HepG2 (cell line): ENCODE measurements around the gene TTC28. TPM values are rescaled to one million over a fixed set of nuclear protein-coding genes. Genes with fewer than 3 reads are reported as not detected.

Source experiments
- ATAC-seq: fragments of 200-7000 bp; cut with Tn5 transposase; 3 replicates; pipeline ENCODE4 v1.9.1; 2020; ENCODE audit warnings: mild to moderate bottlenecking, moderate library complexity
- BruUV-seq: library from RNA; stranded (reverse); fragments of 400-500 nt; replicated peaks from 2 replicates; lab custom pipeline; 2021; lab: Mats Ljungman, UMichigan
- CTCF ChIA-PET: fragments of 300-600 bp; formaldehyde crosslinking; extraction: SDS; loops from one replicate; lab custom pipeline; 2021; ENCODE audit warnings: low total read pairs, inconsistent platforms, low intra/inter-chr PET ratio; lab: Yijun Ruan, JAX
- POLR2A ChIA-PET: fragments of 350-600 bp; sonication (Branson Sonifier 250); formaldehyde crosslinking; loops from one replicate; lab custom pipeline; 2020; ENCODE audit warnings: antibody characterized with exemption, inconsistent platforms; lab: Yijun Ruan, JAX
- DNase-seq: peaks from one replicate; pipeline ENCODE4 v3.0.0-alpha.2; 2015; ENCODE audit warnings: low spot score
- FAIRE-seq: peaks from 3 replicates; lab custom pipeline; 2011; peaks lifted over from hg19 to GRCh38; lab: Jason Lieb, UNC
- H2AFZ ChIP-seq: one replicate; pipeline ENCODE4 v1.6.1; 2011; ENCODE audit warnings: low read length, inconsistent platforms
- H3K27ac ChIP-seq: fragments of 300-600 bp; 3 replicates; pipeline ENCODE4 v1.8.0; 2011; ENCODE audit warnings: mixed run types, mild to moderate bottlenecking, mixed read lengths, low read length, inconsistent platforms; ENCODE audit not compliant: insufficient read depth; ENCODE audit errors: extremely low read length
- H3K27me3 ChIP-seq, 2 experiments: fragments of 200-600 bp in 1 of 2; 2 replicates in 1 of 2; 3 replicates in 1 of 2; pipeline versions ENCODE4 v1.6.0 to v1.8.0; 2011; ENCODE audit warnings: low read length in 2 of 2, mild to moderate bottlenecking in 2 of 2, moderate library complexity in 2 of 2, inconsistent platforms in 1 of 2; ENCODE audit not compliant: insufficient read depth in 2 of 2, control insufficient read depth in 1 of 2
- H3K36me3 ChIP-seq, 2 experiments: fragments of 200-600 bp in 1 of 2; replicated peaks in 1 of 2; 2 replicates in 1 of 2; 3 replicates in 1 of 2; pipeline versions ENCODE4 v1.5.1 to v1.8.0; 2011; ENCODE audit warnings: low read length in 2 of 2, inconsistent platforms in 1 of 2; ENCODE audit not compliant: insufficient read depth in 2 of 2, control insufficient read depth in 1 of 2
- H3K4me1 ChIP-seq: 2 replicates; pipeline ENCODE4 v1.5.1; 2012; ENCODE audit warnings: low read length, inconsistent platforms; ENCODE audit not compliant: insufficient read depth
- H3K4me2 ChIP-seq: 2 replicates; pipeline ENCODE4 v1.6.0; 2011; ENCODE audit warnings: low read depth, low read length, inconsistent platforms
- H3K4me3 ChIP-seq, 3 experiments: fragments of 200-600 bp in 1 of 3; sonication (generic), shearing (Covaris generic) in 1 of 3; replicated peaks in 1 of 3; 2 replicates each; pipeline ENCODE4 v1.5.1; 2011 to 2016; ENCODE audit warnings: low read length in 3 of 3, inconsistent platforms in 2 of 3, low read depth in 2 of 3, mild to moderate bottlenecking in 2 of 3, control low read depth in 1 of 3, mixed read lengths in 1 of 3; ENCODE audit not compliant: insufficient read depth in 1 of 3
- H3K79me2 ChIP-seq: one replicate; pipeline ENCODE4 v1.6.1; 2011; ENCODE audit warnings: low read length, inconsistent platforms; ENCODE audit not compliant: insufficient read depth
- H3K9ac ChIP-seq: 2 replicates; pipeline ENCODE4 v1.6.0; 2011; ENCODE audit warnings: mild to moderate bottlenecking, low read depth, low read length, inconsistent platforms; ENCODE audit not compliant: insufficient read depth
- H3K9me3 ChIP-seq: 2 replicates; pipeline ENCODE4 v1.5.1; 2012; ENCODE audit warnings: mild to moderate bottlenecking, low read length
- H4K20me1 ChIP-seq: 2 replicates; pipeline ENCODE4 v1.6.0; 2011; ENCODE audit warnings: inconsistent platforms, mild to moderate bottlenecking, low read length, moderate library complexity; ENCODE audit not compliant: insufficient read depth
- CHCHD3 ChIP-seq: sonication (generic); formaldehyde crosslinking; IDR thresholded peaks from 2 replicates; pipeline ENCODE4 v1.8.0; 2022; ENCODE audit warnings: mild to moderate bottlenecking, missing genetic modification reagents, moderate library complexity
- DNMT1 ChIP-seq: sonication (generic); formaldehyde crosslinking; IDR thresholded peaks from 2 replicates; pipeline ENCODE4 v1.5.1; 2020; ENCODE audit warnings: mild to moderate bottlenecking, missing genetic modification reagents
- GTF3A ChIP-seq: sonication (generic); formaldehyde crosslinking; conservative IDR thresholded peaks from 2 replicates; pipeline ENCODE4 v1.4.0; 2020; ENCODE audit warnings: mild to moderate bottlenecking, missing genetic modification reagents
- HOXA5 ChIP-seq: sonication (generic); formaldehyde crosslinking; IDR thresholded peaks from 2 replicates; pipeline ENCODE4 v1.4.0; 2020; ENCODE audit warnings: missing genetic modification reagents
- ISL2 ChIP-seq: sonication (generic); formaldehyde crosslinking; IDR thresholded peaks from 2 replicates; pipeline ENCODE4 v1.5.0; 2020; ENCODE audit warnings: missing genetic modification reagents
- KLF11 ChIP-seq: IDR thresholded peaks from 2 replicates; pipeline ENCODE4 v1.6.1; 2016; ENCODE audit warnings: missing compliant biosample characterization
- NCOA2 ChIP-seq: sonication (generic); formaldehyde crosslinking; IDR thresholded peaks from 2 replicates; pipeline ENCODE4 v1.8.0; 2022; ENCODE audit warnings: inconsistent platforms
- NRL ChIP-seq: sonication (generic); formaldehyde crosslinking; IDR thresholded peaks from 2 replicates; pipeline ENCODE4 v1.5.0; 2020; ENCODE audit warnings: missing genetic modification reagents, mild to moderate bottlenecking, moderate library complexity, borderline replicate concordance
- SAP130 ChIP-seq: IDR thresholded peaks from 2 replicates; pipeline ENCODE4 v1.6.1; 2016; ENCODE audit warnings: low read depth
- SMARCC2 ChIP-seq: fragments of 450-650 bp; IDR thresholded peaks from 2 replicates; pipeline ENCODE4 v1.6.1; 2017; ENCODE audit warnings: antibody characterized with exemption, mild to moderate bottlenecking
- SOX5 ChIP-seq: IDR thresholded peaks from 2 replicates; pipeline ENCODE4 v1.6.1; 2016; ENCODE audit warnings: borderline replicate concordance
- TEAD3 ChIP-seq: optimal IDR thresholded peaks from 2 replicates; pipeline ENCODE3; 2016; ENCODE audit warnings: borderline replicate concordance
- ZBTB21 ChIP-seq: sonication (generic); formaldehyde crosslinking; IDR thresholded peaks from 2 replicates; pipeline ENCODE4 v1.4.0; 2020; ENCODE audit warnings: missing genetic modification reagents
- ZFP36L2 ChIP-seq: sonication (generic); formaldehyde crosslinking; IDR thresholded peaks from 2 replicates; pipeline ENCODE4 v1.4.0; 2020; ENCODE audit warnings: missing genetic modification reagents
- ZKSCAN8 ChIP-seq: IDR thresholded peaks from 2 replicates; pipeline ENCODE4 v1.6.1; 2016; ENCODE audit warnings: borderline replicate concordance, missing genetic modification reagents, missing compliant biosample characterization
- ZMAT3 ChIP-seq: sonication (generic); formaldehyde crosslinking; conservative IDR thresholded peaks from 2 replicates; pipeline ENCODE4 v1.7.0; 2021; ENCODE audit warnings: missing genetic modification reagents
- ZMYM2 ChIP-seq: sonication (generic); formaldehyde crosslinking; IDR thresholded peaks from 2 replicates; pipeline ENCODE4 v1.8.0; 2022; ENCODE audit warnings: mild to moderate bottlenecking, missing genetic modification reagents
- ZNF7 ChIP-seq: IDR thresholded peaks from 2 replicates; pipeline ENCODE4 v1.6.1; 2016; ENCODE audit warnings: missing biosample characterization, missing genetic modification reagents
- ZNF703 ChIP-seq: sonication (generic); formaldehyde crosslinking; IDR thresholded peaks from 2 replicates; pipeline ENCODE4 v1.5.1; 2020; ENCODE audit warnings: missing genetic modification reagents, mild to moderate bottlenecking, moderate library complexity, borderline replicate concordance
- WGBS: methylation state at CpG from one replicate; pipeline ENCODE4 v1.1.6; 2017; ENCODE audit warnings: low lambda C conversion rate; 5-methylcytosine and 5-hydroxymethylcytosine counted together
- in situ Hi-C: cut with HindIII; loops from 2 replicates; pipeline ENCODE4 v1.10.0; 2017; ENCODE audit warnings: low pct_unique_long_range_greater_than_20kb; ENCODE audit not compliant: extremely low pct_ligation_motif_present
- intact Hi-C: fragments of 100-400 bp; cut with micrococcal nuclease; formaldehyde crosslinking; loops from one replicate; pipeline ENCODE4 v1.10.0; 2022; ENCODE audit not compliant: unreplicated experiment
- polyA plus RNA-seq, 8 experiments: library from polyadenylated mRNA; depleted of rRNA in 3 of 8; stranded (reverse) in 7 of 8; unstranded in 1 of 8; fragments of >200 nt; fragmentation: Illumina TruSeq in 4 of 8; extraction: Trizol in 4 of 8; gene quantifications; 2 replicates each; pipeline versions ENCODE4 v1.2.1 to v1.2.3, GENCODE V29; 2011 to 2016; ENCODE audit warnings: low read depth in 4 of 8, missing spikeins in 1 of 8, mixed read lengths in 1 of 8; ENCODE audit not compliant: insufficient read depth in 1 of 8
- total RNA-seq, 5 experiments: library from RNA; depleted of rRNA; stranded (reverse); fragments of >200 nt; fragmentation: Illumina TruSeq; extraction: Trizol; gene quantifications; 2 replicates each; pipeline ENCODE4 v1.2.3, GENCODE V29; 2016; ENCODE audit warnings: low read depth in 1 of 5
- TF ChIP-seq, protein P1 (sequence below): sonication (generic); formaldehyde crosslinking; IDR thresholded peaks from 2 replicates; pipeline ENCODE4 v1.4.0; 2020; ENCODE audit warnings: missing genetic modification reagents

TTC28 gene
- total and polyA plus RNA-seq, 2 of the 13 experiments (the other 11 are each of a cell fraction or from before 2014, with no cell fraction given), result 4.2 to 13.1 TPM

DNA sequence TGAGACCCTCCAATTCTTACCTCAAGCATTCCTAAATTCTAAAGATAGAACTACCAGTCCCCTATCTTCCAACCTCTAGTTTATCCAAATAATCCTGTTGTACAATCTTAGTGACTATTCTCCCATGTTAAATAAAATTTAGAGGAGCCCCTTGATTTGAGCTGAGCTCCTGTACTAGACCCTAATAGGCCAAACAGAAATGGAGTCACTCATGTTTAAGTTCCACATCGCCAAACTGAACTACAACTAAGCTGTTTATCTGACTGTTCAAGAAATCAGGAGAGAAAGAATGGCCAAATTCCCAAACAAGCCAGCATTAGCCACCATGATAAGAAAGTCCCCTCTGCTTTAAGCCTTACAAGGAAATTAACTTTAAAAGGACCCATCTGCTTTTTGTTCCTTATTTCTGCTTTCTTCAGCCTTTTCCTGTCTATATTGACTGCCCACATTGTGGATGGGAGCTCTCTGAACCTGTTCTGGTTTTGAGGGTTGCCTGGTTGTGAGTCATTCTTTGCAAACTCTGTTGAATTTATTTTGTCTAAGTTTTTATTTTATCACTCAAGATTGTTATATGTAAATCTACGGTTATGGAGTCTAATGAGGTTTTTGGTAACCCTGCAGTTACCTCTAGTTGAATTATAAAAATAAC lies 90.4 kb downstream of the TTC28 start:
- FAIRE-seq (no peak), DNase-seq (no peak), ATAC-seq (no peak)
- Histone ChIP-seq H3K4me2 (no peak overlapping the region), H3K4me3 (no peak overlapping the region), H3K4me1 (no peaks in the 10 kb centered on the region), H3K9ac (no peak overlapping the region), H3K9me3 (no peaks in the 10 kb centered on the region), H4K20me1 (no peaks in the 10 kb centered on the region), H2AFZ (no peak overlapping the region), H3K27me3 (no peaks in the 10 kb centered on the region), H3K79me2 (no peaks in the 10 kb centered on the region), H3K36me3 (0 out of 5 replicates have a peak, but pooled peaks cover 0 to 3% of the 10 kb centered on the region in 2 experiments), H3K27ac (no peak overlapping the region)
- ChIA-PET POLR2A (interaction anchor here (0.8 kb wide), 1 partner anchor 195 kb away, joined by 3 read pairs; no protein-coding TSS in a partner anchor), CTCF (no interaction called here)
- intact Hi-C loops, result no loop called here
- TSS peak; percentile 27 for BruUV-seq
- WGBS, result 98% methylated on average over 2 of the region's 2 CpGs
- no peak for TF ChIP-seq SAP130 (CRISPR knock-in tag)
- TF ChIP-seq, protein P1, sequence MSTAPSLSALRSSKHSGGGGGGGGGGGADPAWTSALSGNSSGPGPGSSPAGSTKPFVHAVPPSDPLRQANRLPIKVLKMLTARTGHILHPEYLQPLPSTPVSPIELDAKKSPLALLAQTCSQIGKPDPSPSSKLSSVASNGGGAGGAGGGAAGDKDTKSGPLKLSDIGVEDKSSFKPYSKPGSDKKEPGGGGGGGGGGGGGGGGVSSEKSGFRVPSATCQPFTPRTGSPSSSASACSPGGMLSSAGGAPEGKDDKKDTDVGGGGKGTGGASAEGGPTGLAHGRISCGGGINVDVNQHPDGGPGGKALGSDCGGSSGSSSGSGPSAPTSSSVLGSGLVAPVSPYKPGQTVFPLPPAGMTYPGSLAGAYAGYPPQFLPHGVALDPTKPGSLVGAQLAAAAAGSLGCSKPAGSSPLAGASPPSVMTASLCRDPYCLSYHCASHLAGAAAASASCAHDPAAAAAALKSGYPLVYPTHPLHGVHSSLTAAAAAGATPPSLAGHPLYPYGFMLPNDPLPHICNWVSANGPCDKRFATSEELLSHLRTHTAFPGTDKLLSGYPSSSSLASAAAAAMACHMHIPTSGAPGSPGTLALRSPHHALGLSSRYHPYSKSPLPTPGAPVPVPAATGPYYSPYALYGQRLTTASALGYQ (CRISPR knock-in tag), result no peak
- TF ChIP-seq SMARCC2, result no peak
- no peak for TF ChIP-seq HOXA5 (CRISPR knock-in tag)
- TF ChIP-seq NCOA2 (CRISPR knock-in tag), result no peak
- no peak for TF ChIP-seq TEAD3 (CRISPR knock-in tag)
- TF ChIP-seq DNMT1, result no peak
- TF ChIP-seq KLF11 (CRISPR knock-in tag), result no peak
- TF ChIP-seq NRL (CRISPR knock-in tag), result no peak
- TF ChIP-seq ZMAT3 (CRISPR knock-in tag), result no peak
- no peak for TF ChIP-seq ZMYM2 (CRISPR knock-in tag)
- TF ChIP-seq CHCHD3, result no peak
- TF ChIP-seq SOX5 (CRISPR knock-in tag), result no peak
- TF ChIP-seq ZFP36L2 (CRISPR knock-in tag), result no peak
- TF ChIP-seq ZNF7 (CRISPR knock-in tag), result no peak
- TF ChIP-seq ISL2, result no peak
- TF ChIP-seq ZNF703, result no peak
- TF ChIP-seq ZBTB21 (CRISPR knock-in tag), result no peak
- TF ChIP-seq GTF3A, result no peak
- no peak for TF ChIP-seq ZKSCAN8 (CRISPR knock-in tag)
- TF ChIP-seq, all 625 proteins: peak for 0
- in situ Hi-C loops, result no loop called here
